Measurements from ENCODE around the gene LNP1. TPM values are rescaled to one million over a fixed set of nuclear protein-coding genes. Genes with fewer than 3 reads are reported as not detected.
A peak's percentile ranks its signal among the peaks of the same experiment; 100 is the strongest.

The LNP1 gene
- total and polyA plus RNA-seq, 2 of the 13 experiments (the other 11 are each of a cell fraction or from before 2014, with no cell fraction given) = 3.6 to 7.0 TPM

- TF ChIP-seq ZNF124 (CRISPR knock-in tag; IDR thresholded peaks at IDR 0.05) (peak; percentile 19; the same call in 1 of the 2 replicates), DZIP1 (CRISPR knock-in tag; IDR thresholded peaks at IDR 0.05) (no peak), HMGXB3 (CRISPR knock-in tag; IDR thresholded peaks at IDR 0.05; ENCODE audit: borderline replicate concordance) (peak; percentile 82), FIP1L1 (IDR thresholded peaks at IDR 0.05; ENCODE audit: borderline replicate concordance, insufficient read depth, low read depth, low read length) (no peak), BRCA1 (CRISPR knock-in tag; IDR thresholded peaks at IDR 0.05) (no peak), PAXIP1 (CRISPR knock-in tag; conservative IDR thresholded peaks at IDR 0.05) (peak; percentile 44; the same call in 1 of the 2 replicates), STAG1 (CRISPR knock-in tag; IDR thresholded peaks at IDR 0.05) (peak; percentile 2; the same call in 1 of the 2 replicates), ZNF784 (CRISPR knock-in tag; IDR thresholded peaks at IDR 0.05; ENCODE audit: borderline replicate concordance) (peak; percentile 94), MAFG (CRISPR knock-in tag; IDR thresholded peaks at IDR 0.05) (no peak), U2AF2 (IDR thresholded peaks at IDR 0.05; ENCODE audit: low read depth, low read length) (peak; percentile 52; the same call in 1 of the 2 replicates), ZNF75D (CRISPR knock-in tag; IDR thresholded peaks at IDR 0.05; ENCODE audit: borderline replicate concordance) (no peak), ZBTB34 (CRISPR knock-in tag; IDR thresholded peaks at IDR 0.05) (no peak), ZNF841 (CRISPR knock-in tag; IDR thresholded peaks at IDR 0.05; ENCODE audit: borderline replicate concordance) (peak; percentile 70; the same call in 1 of the 2 replicates)
Measured at GRCh38 chr3:100400780-100401673, at the start of gene LNP1, which contains the start of gene TOMM70 (continued).
